ENCODE results near the gene PTGS1. TPM values are rescaled to one million over a fixed set of nuclear protein-coding genes. Genes with fewer than 3 reads are reported as not detected.

PTGS1 gene
- total RNA-seq (9.5 and 10.4 TPM in 2 replicates), polyA plus RNA-seq (14.6 and 15.3 TPM in 2 replicates), polyA minus RNA-seq (17.1 and 24.4 TPM in 2 replicates)
- total RNA-seq (2013): 23.7 TPM

DNA sequence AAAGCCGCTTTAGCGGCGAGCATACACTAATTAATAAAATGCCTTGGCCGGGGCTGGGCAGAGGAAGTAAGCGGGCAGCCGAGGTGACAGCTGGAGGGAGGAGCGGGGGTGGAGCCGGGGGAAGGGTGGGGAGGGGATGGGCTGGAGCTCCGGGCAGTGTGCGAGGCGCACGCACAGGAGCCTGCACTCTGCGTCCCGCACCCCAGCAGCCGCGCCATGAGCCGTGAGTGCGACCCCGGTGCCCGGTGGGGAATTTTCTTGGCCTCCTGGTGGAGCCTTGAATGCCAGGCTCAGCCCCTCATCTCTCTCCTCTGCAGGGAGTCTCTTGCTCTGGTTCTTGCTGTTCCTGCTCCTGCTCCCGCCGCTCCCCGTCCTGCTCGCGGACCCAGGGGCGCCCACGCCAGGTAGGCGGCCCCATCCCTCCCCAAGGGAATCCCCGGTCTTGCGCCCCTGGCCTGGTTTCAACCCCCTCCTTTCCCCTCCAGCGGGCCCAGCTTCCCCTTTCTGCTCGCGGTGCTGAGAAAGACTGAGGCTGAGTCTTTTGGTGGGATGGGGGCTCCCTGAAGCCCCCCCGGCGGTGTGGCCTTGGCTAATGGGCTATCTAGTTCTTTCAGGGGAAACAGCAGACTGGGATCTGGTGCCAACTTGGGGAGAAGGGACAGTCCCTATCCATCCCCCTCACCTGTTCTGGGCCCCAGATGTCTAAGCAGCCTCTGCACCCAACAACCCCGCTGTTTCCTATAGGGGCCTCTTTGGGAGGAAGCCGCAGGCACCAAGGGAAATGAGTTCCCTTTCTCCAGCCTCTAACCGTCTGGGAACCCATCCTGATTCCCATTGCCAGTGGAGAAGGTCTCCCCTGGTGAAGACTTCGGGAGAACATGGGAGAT is at the start of gene PTGS1:
Gene PTGS1 (plus strand): TSS at position 156 of the 887 bp plus-strand sequence. CDS start 61 bp downstream, at position 217.
- peak within 1 kb of the TSS; percentile 96 for H3K4me2 ChIP-seq (replicated peaks; ENCODE audit: low read depth, low read length, poor library complexity, severe bottlenecking)
- H3K4me1 Mint-ChIP-seq: peaks cover 46% of the 10 kb centered on the region
- H3K9me3 Mint-ChIP-seq (ENCODE audit: insufficient read depth): no peaks in the 10 kb centered on the region
- no peaks in the 10 kb centered on the region for H4K20me1 ChIP-seq (ENCODE audit: control insufficient read depth, insufficient read depth, low read length, poor library complexity, severe bottlenecking)
- no peaks in the 10 kb centered on the region for H3K27me3 ChIP-seq (replicated peaks in 1 of 4; ENCODE audit: control extremely low read depth in 1 of 4, control insufficient read depth in 3 of 4, insufficient read depth in 4 of 4, low read length in 3 of 4)
- H3K27me3 Mint-ChIP-seq: no peaks in the 10 kb centered on the region
- peak within 1 kb of the TSS; percentile 59 to 87 (median 63) for H3K4me3 ChIP-seq (ENCODE audit: control extremely low read depth in 1 of 5, extremely low read depth in 1 of 5, insufficient read depth in 1 of 5, low read depth in 2 of 5, low read length in 4 of 5)
- peak within 1 kb of the TSS; percentile 82 for H3K27ac Mint-ChIP-seq
- H3K36me3 ChIP-seq (replicated peaks in 1 of 2; ENCODE audit: control extremely low read depth in 1 of 2, control insufficient read depth in 1 of 2, extremely low read depth in 1 of 2, insufficient read depth in 2 of 2, low read length in 1 of 2): no peaks in the 10 kb centered on the region
- H3K4me1 ChIP-seq (ENCODE audit: control insufficient read depth in 2 of 2, insufficient read depth in 2 of 2, low read length in 2 of 2): peaks cover 25 to 38% of the 10 kb centered on the region in 2 donors
- ChIA-PET POLR2A (interaction anchor here (0.6 to 1.2 kb wide), 3 partner anchors 19 to 25 kb away, joined by 3 to 5 read pairs (median 3); no protein-coding TSS in a partner anchor), CTCF (interaction anchor here (1.4 to 3.0 kb wide), 5 partner anchors 11 to 457 kb away, joined by 3 to 16 read pairs (median 5); partner anchors contain the start of gene PDCL)
- peak within 1 kb of the TSS; percentile 91 for H3K4me3 Mint-ChIP-seq
- ATAC-seq (ENCODE audit: low read depth) (peak; percentile 77), DNase-seq (peak; percentile 72)
- peak within 1 kb of the TSS; percentile 82 for H3K9ac ChIP-seq (ENCODE audit: low read length)
- peaks cover 16% of the 10 kb centered on the region for H3K79me2 ChIP-seq (ENCODE audit: control insufficient read depth, insufficient read depth, low read length)
- TF ChIP-seq, protein P1, sequence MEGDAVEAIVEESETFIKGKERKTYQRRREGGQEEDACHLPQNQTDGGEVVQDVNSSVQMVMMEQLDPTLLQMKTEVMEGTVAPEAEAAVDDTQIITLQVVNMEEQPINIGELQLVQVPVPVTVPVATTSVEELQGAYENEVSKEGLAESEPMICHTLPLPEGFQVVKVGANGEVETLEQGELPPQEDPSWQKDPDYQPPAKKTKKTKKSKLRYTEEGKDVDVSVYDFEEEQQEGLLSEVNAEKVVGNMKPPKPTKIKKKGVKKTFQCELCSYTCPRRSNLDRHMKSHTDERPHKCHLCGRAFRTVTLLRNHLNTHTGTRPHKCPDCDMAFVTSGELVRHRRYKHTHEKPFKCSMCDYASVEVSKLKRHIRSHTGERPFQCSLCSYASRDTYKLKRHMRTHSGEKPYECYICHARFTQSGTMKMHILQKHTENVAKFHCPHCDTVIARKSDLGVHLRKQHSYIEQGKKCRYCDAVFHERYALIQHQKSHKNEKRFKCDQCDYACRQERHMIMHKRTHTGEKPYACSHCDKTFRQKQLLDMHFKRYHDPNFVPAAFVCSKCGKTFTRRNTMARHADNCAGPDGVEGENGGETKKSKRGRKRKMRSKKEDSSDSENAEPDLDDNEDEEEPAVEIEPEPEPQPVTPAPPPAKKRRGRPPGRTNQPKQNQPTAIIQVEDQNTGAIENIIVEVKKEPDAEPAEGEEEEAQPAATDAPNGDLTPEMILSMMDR (IDR thresholded peaks at IDR 0.05): no peak
- no peak for TF ChIP-seq EZH2 (IDR thresholded peaks at IDR 0.05; ENCODE audit: borderline replicate concordance, insufficient read depth, low read depth, low read length, poor library complexity, severe bottlenecking)
- H3K27ac ChIP-seq (ENCODE audit: low read length in 2 of 2): peak within 1 kb of the TSS; percentile 67 to 76
- WGBS (ENCODE audit: insufficient coverage): 2% methylated on average over 28 of the region's 39 CpGs
- peak within 1 kb of the TSS; percentile 76 for H2AFZ ChIP-seq (ENCODE audit: insufficient read depth, low read depth, low read length, poor library complexity, severe bottlenecking)
- intact Hi-C loops (cut with micrococcal nuclease): loop anchor here (1.0 kb wide), 1 partner anchor 19 kb away; no protein-coding TSS in a partner anchor
- H3K9me3 ChIP-seq (ENCODE audit: control extremely low read depth in 1 of 3, control insufficient read depth in 2 of 3, insufficient read depth in 1 of 3, low read length in 2 of 3): peaks cover 0 to 5% (median 0%) of the 10 kb centered on the region in 3 donors
